Osteocyte (in vitro differentiated cells): ENCODE measurements around the gene RNF112. TPM values are rescaled to one million over a fixed set of nuclear protein-coding genes. Genes with fewer than 3 reads are reported as not detected.

Source experiments
- DNase-seq: peaks from one replicate; pipeline ENCODE4 v3.0.0; 2021; ENCODE audit warnings: mixed read lengths; ENCODE audit not compliant: unreplicated experiment; ENCODE audit errors: extremely low spot score
- H3K27ac Mint-ChIP-seq: one replicate; pipeline ENCODE4 v1.8.0; 2021; ENCODE audit warnings: mild to moderate bottlenecking, mixed read lengths; ENCODE audit not compliant: unreplicated experiment
- H3K27me3 Mint-ChIP-seq: one replicate; pipeline ENCODE4 v1.8.0; 2021; ENCODE audit warnings: mixed read lengths; ENCODE audit not compliant: unreplicated experiment
- H3K36me3 Mint-ChIP-seq: one replicate; pipeline ENCODE4 v1.8.0; 2021; ENCODE audit warnings: mixed read lengths; ENCODE audit not compliant: unreplicated experiment
- H3K4me1 Mint-ChIP-seq: one replicate; pipeline ENCODE4 v1.8.0; 2021; ENCODE audit warnings: mixed read lengths; ENCODE audit not compliant: unreplicated experiment
- H3K4me3 Mint-ChIP-seq: one replicate; pipeline ENCODE4 v1.8.0; 2021; ENCODE audit warnings: mild to moderate bottlenecking, moderate library complexity, mixed read lengths; ENCODE audit not compliant: unreplicated experiment
- H3K9me3 Mint-ChIP-seq: one replicate; pipeline ENCODE4 v1.8.0; 2021; ENCODE audit warnings: mixed read lengths; ENCODE audit not compliant: unreplicated experiment
- CTCF ChIP-seq: fragments of 200-600 bp; sonication (generic); IDR thresholded peaks from 2 replicates; pipeline ENCODE4 v1.5.0; 2021; ENCODE audit warnings: antibody characterized with exemption, mild to moderate bottlenecking, moderate library complexity
- total RNA-seq: library from RNA; stranded (reverse); gene quantifications from 2 replicates; pipeline ENCODE4 v1.2.1, GENCODE V29; 2021

The RNF112 gene
- total RNA-seq, 1 donor from 2014 or later: 0.89 TPM

GRCh38 chr17:19363460-19364035 is 47.5 kb upstream of the RNF112 start:
- H3K4me3 Mint-ChIP-seq: no peak overlapping the region
- H3K9me3 Mint-ChIP-seq: no peaks in the 10 kb centered on the region
- H3K27me3 Mint-ChIP-seq: no peaks in the 10 kb centered on the region
- no peak overlapping the region for H3K27ac Mint-ChIP-seq
- TF ChIP-seq CTCF: no peak
- no peak for DNase-seq
- peaks cover 4% of the 10 kb centered on the region for H3K36me3 Mint-ChIP-seq
- peaks cover 37% of the 10 kb centered on the region for H3K4me1 Mint-ChIP-seq

GRCh38 chr17:19364699-19365498 is 46.1 kb upstream of the RNF112 start:
- H3K4me3 Mint-ChIP-seq: no peak overlapping the region
- no peaks in the 10 kb centered on the region for H3K36me3 Mint-ChIP-seq
- no peaks in the 10 kb centered on the region for H3K9me3 Mint-ChIP-seq
- H3K4me1 Mint-ChIP-seq: peaks cover 45% of the 10 kb centered on the region
- no peak for TF ChIP-seq CTCF
- H3K27ac Mint-ChIP-seq: no peak overlapping the region
- DNase-seq: no peak
- H3K27me3 Mint-ChIP-seq: no peaks in the 10 kb centered on the region

- peaks cover 51% of the 10 kb centered on the region for H3K4me1 Mint-ChIP-seq
- no peak for DNase-seq
- no peak for TF ChIP-seq CTCF
- H3K27me3 Mint-ChIP-seq: no peaks in the 10 kb centered on the region
- no peaks in the 10 kb centered on the region for H3K36me3 Mint-ChIP-seq
- no peaks in the 10 kb centered on the region for H3K9me3 Mint-ChIP-seq
- no peak overlapping the region for H3K4me3 Mint-ChIP-seq
- H3K27ac Mint-ChIP-seq: no peak overlapping the region
Observed at GRCh38 chr17:19365499-19365817, 45.6 kb upstream of the RNF112 start.

DNA sequence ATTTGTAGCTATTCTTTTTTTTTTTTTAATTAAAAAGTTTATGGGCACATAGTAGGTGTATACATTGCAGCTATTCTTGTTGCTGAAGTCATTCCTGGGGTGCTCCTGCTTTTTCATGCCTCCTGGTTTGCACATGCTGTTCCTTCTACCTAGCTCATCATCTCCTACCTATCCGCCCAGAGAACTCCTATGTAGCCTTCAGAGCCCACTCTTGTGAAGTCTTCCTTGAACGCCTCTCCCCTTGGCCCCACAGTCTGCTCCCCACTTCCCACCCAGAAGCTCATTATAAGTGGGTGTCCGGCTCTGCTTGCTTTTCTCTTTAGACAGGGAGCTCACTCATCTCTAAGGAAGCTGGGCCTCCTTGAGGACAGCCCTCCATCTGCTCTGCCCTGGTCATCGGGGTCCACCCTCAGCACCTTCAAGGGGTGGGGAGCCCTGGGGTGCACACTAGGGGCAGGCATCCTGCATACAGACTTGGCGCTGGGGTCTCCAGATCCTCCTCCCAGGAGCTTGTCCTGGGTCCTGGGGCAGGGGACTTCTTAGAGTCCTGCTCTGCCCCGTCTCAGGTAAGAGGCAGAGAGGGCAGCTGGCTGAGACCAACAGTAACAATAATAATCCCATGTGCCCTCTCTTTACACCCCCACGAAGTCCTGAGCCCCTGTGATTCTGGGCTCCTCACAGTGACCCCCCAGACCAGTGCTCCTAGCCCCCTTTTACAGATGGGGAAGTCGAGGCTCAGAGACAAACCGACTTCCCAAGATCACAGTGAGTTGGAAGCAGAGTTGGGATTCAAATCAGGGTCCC is 45.0 kb upstream of the RNF112 start:
- no peak for DNase-seq
- H3K27ac Mint-ChIP-seq: no peak overlapping the region
- no peak for TF ChIP-seq CTCF
- no peaks in the 10 kb centered on the region for H3K9me3 Mint-ChIP-seq
- no peak overlapping the region for H3K4me3 Mint-ChIP-seq
- H3K36me3 Mint-ChIP-seq: no peaks in the 10 kb centered on the region
- H3K27me3 Mint-ChIP-seq: no peaks in the 10 kb centered on the region
- peaks cover 57% of the 10 kb centered on the region for H3K4me1 Mint-ChIP-seq

GRCh38 chr17:19366637-19366972 is 44.4 kb upstream of the RNF112 start:
- Mint-ChIP-seq H3K36me3 (no peaks in the 10 kb centered on the region), H3K27ac (no peak overlapping the region), H3K27me3 (no peaks in the 10 kb centered on the region), H3K4me1 (peaks cover 55% of the 10 kb centered on the region), H3K9me3 (no peaks in the 10 kb centered on the region), H3K4me3 (no peak overlapping the region)
- no peak for TF ChIP-seq CTCF
- no peak for DNase-seq
